H9 (cell line): ENCODE results near the gene AVEN. TPM values are rescaled to one million over a fixed set of nuclear protein-coding genes. Genes with fewer than 3 reads are reported as not detected.

Experiments
- DNase-seq: peaks from one replicate; pipeline ENCODE4 v3.0.0-alpha.2; 2017
- H2AFZ ChIP-seq: one replicate; pipeline ENCODE4 v1.6.1; 2013; ENCODE audit warnings: mild to moderate bottlenecking, low read length, control low read depth, moderate library complexity
- H2AK5ac ChIP-seq: 2 replicates; pipeline ENCODE4 v1.6.1; 2013; ENCODE audit warnings: low read length, control low read depth, mixed read lengths; ENCODE audit not compliant: insufficient read length
- H2BK120ac ChIP-seq: one replicate; pipeline ENCODE4 v1.6.1; 2013; ENCODE audit warnings: low read depth, mild to moderate bottlenecking, low read length, control low read depth, inconsistent platforms; ENCODE audit not compliant: poor library complexity, severe bottlenecking
- H2BK12ac ChIP-seq: 2 replicates; pipeline ENCODE4 v1.6.1; 2013; ENCODE audit warnings: low read length, control low read depth, mixed read lengths, low read depth; ENCODE audit not compliant: insufficient read length
- H2BK15ac ChIP-seq: 2 replicates; pipeline ENCODE4 v1.6.1; 2013; ENCODE audit warnings: low read depth, low read length, control low read depth
- H2BK20ac ChIP-seq: one replicate; pipeline ENCODE4 v1.6.1; 2013; ENCODE audit warnings: low read depth, mild to moderate bottlenecking, low read length, control low read depth, inconsistent platforms; ENCODE audit not compliant: poor library complexity, severe bottlenecking
- H2BK5ac ChIP-seq: 2 replicates; pipeline ENCODE4 v1.6.1; 2013; ENCODE audit warnings: low read length, control low read depth, mixed read lengths; ENCODE audit not compliant: insufficient read length
- H3K14ac ChIP-seq: 2 replicates; pipeline ENCODE4 v1.6.1; 2013; ENCODE audit warnings: low read length, control low read depth; ENCODE audit not compliant: insufficient read depth
- H3K18ac ChIP-seq: 2 replicates; pipeline ENCODE4 v1.6.1; 2013; ENCODE audit warnings: low read depth, mild to moderate bottlenecking, mixed read lengths, low read length, control low read depth; ENCODE audit not compliant: insufficient read length
- H3K23ac ChIP-seq: 2 replicates; pipeline ENCODE4 v1.6.1; 2013; ENCODE audit warnings: low read length, control low read depth, mixed read lengths, low read depth; ENCODE audit not compliant: insufficient read length
- H3K23me2 ChIP-seq: 2 replicates; pipeline ENCODE4 v1.6.1; 2013; ENCODE audit warnings: low read depth, mild to moderate bottlenecking, mixed read lengths, low read length, control low read depth; ENCODE audit not compliant: insufficient read length, poor library complexity, severe bottlenecking
- H3K27ac ChIP-seq: 2 replicates; pipeline ENCODE4 v1.5.1; 2013; ENCODE audit warnings: low read length, control low read depth, mixed read lengths, low read depth; ENCODE audit not compliant: insufficient read length
- H3K27me3 ChIP-seq: 2 replicates; pipeline ENCODE4 v1.6.1; 2013; ENCODE audit warnings: low read length, control low read depth, inconsistent platforms; ENCODE audit not compliant: insufficient read depth
- H3K4ac ChIP-seq: 2 replicates; pipeline ENCODE4 v1.6.1; 2013; ENCODE audit warnings: low read depth, mild to moderate bottlenecking, control low read depth, inconsistent platforms, low read length, moderate library complexity
- H3K4me1 ChIP-seq: 2 replicates; pipeline ENCODE4 v1.6.1; 2013; ENCODE audit warnings: low read length, control low read depth, inconsistent platforms; ENCODE audit not compliant: insufficient read depth
- H3K4me2 ChIP-seq: 2 replicates; pipeline ENCODE4 v1.6.1; 2013; ENCODE audit warnings: low read length, control low read depth, mixed read lengths; ENCODE audit not compliant: insufficient read length, insufficient read depth
- H3K56ac ChIP-seq: 2 replicates; pipeline ENCODE4 v1.6.1; 2013; ENCODE audit warnings: low read depth, mild to moderate bottlenecking, mixed read lengths, low read length, control low read depth; ENCODE audit not compliant: insufficient read length
- H3K79me1 ChIP-seq: 2 replicates; pipeline ENCODE4 v1.6.1; 2013; ENCODE audit warnings: low read depth, mild to moderate bottlenecking, moderate library complexity, low read length, control low read depth, inconsistent platforms; ENCODE audit not compliant: insufficient read depth, poor library complexity, severe bottlenecking
- H3K79me2 ChIP-seq: 2 replicates; pipeline ENCODE4 v1.6.1; 2013; ENCODE audit warnings: low read length, control low read depth, inconsistent platforms; ENCODE audit not compliant: insufficient read depth
- H3K9ac ChIP-seq: 2 replicates; pipeline ENCODE4 v1.6.1; 2013; ENCODE audit warnings: low read length, control low read depth, mixed read lengths; ENCODE audit not compliant: insufficient read length; ENCODE audit errors: extremely low read depth
- H3K9me3 ChIP-seq: one replicate; pipeline ENCODE4 v1.6.1; 2013; ENCODE audit warnings: low read depth, low read length, inconsistent platforms; ENCODE audit not compliant: control insufficient read depth
- H3T11ph ChIP-seq: one replicate; pipeline ENCODE4 v1.6.1; 2013; ENCODE audit warnings: mild to moderate bottlenecking, low read length, control low read depth, inconsistent platforms
- H4K20me1 ChIP-seq: one replicate; pipeline ENCODE4 v1.6.1; 2013; ENCODE audit not compliant: control insufficient read depth, insufficient read length, insufficient read depth
- H4K5ac ChIP-seq: 2 replicates; pipeline ENCODE4 v1.6.1; 2013; ENCODE audit warnings: low read depth, mild to moderate bottlenecking, mixed read lengths, low read length, control low read depth; ENCODE audit not compliant: insufficient read length
- H4K8ac ChIP-seq: replicated peaks from 2 replicates; pipeline ENCODE4 v1.6.1; 2013; ENCODE audit warnings: low read length, control low read depth, mixed read lengths, low read depth; ENCODE audit not compliant: insufficient read length
- H4K91ac ChIP-seq: 2 replicates; pipeline ENCODE4 v1.6.1; 2013; ENCODE audit warnings: low read depth, mild to moderate bottlenecking, moderate library complexity, mixed read lengths, low read length, control low read depth; ENCODE audit not compliant: insufficient read length
- H3K27ac Mint-ChIP-seq, 3 experiments: 2 replicates in 2 of 3; 3 replicates in 1 of 3; pipeline ENCODE4 v1.8.0; 2020 to 2021; ENCODE audit warnings: mixed read lengths in 3 of 3, mild to moderate bottlenecking in 1 of 3, moderate library complexity in 1 of 3
- H3K27me3 Mint-ChIP-seq: 2 replicates; pipeline ENCODE4 v1.8.0; 2021; ENCODE audit warnings: low read depth, mild to moderate bottlenecking, moderate library complexity, mixed read lengths
- H3K36me3 Mint-ChIP-seq, 3 experiments: 2 replicates in 2 of 3; 3 replicates in 1 of 3; pipeline ENCODE4 v1.8.0; 2020 to 2021; ENCODE audit warnings: low read depth in 3 of 3, mixed read lengths in 3 of 3; ENCODE audit not compliant: insufficient read depth in 1 of 3
- H3K4me1 Mint-ChIP-seq, 2 experiments: 2 replicates each; pipeline ENCODE4 v1.8.0; 2020; ENCODE audit warnings: mixed read lengths in 2 of 2
- H3K4me3 Mint-ChIP-seq, 2 experiments: 2 replicates in 1 of 2; 3 replicates in 1 of 2; pipeline ENCODE4 v1.8.0; 2020 to 2021; ENCODE audit warnings: mild to moderate bottlenecking in 2 of 2, mixed read lengths in 2 of 2, moderate library complexity in 1 of 2
- H3K9me3 Mint-ChIP-seq, 2 experiments: 2 replicates in 1 of 2; 3 replicates in 1 of 2; pipeline ENCODE4 v1.8.0; 2020; ENCODE audit warnings: mild to moderate bottlenecking in 2 of 2, mixed read lengths in 2 of 2, moderate library complexity in 1 of 2
- CTCF ChIP-seq: fragments of 200-600 bp; sonication (generic); conservative IDR thresholded peaks from 3 replicates; pipeline ENCODE4 v1.8.0; 2021; ENCODE audit warnings: antibody characterized with exemption, mild to moderate bottlenecking
- WGBS: extraction: QIAGEN DNeasy Blood & Tissue Kit; methylation state at CpG from one replicate; pipeline ENCODE4 v1.1.7; 2013; ENCODE audit warnings: missing lambda C conversion rate, low lambda C conversion rate, mixed read lengths; ENCODE audit not compliant: insufficient read length; ENCODE audit errors: extremely low coverage; 5-methylcytosine and 5-hydroxymethylcytosine counted together
- total RNA-seq: library from RNA; stranded (reverse); gene quantifications from 2 replicates; pipeline ENCODE4 v1.2.1, GENCODE V29; 2021

AVEN gene
- total RNA-seq, 1 experiment from 2014 or later, result 16.1 TPM

GRCh38 chr15:33826201-33826600 is 212.8 kb downstream of the AVEN start:
- Histone ChIP-seq H2AK5ac (no peak overlapping the region), H3K23me2 (no peaks in the 10 kb centered on the region), H3K56ac (no peak overlapping the region), H3K27me3 (no peaks in the 10 kb centered on the region), H3K79me1 (no peaks in the 10 kb centered on the region), H3K9ac (no peak overlapping the region), H2BK20ac (no peak overlapping the region), H3K79me2 (no peaks in the 10 kb centered on the region), H3K9me3 (no peaks in the 10 kb centered on the region), H2AFZ (no peak overlapping the region), H4K8ac (no peak overlapping the region), H3K18ac (no peak overlapping the region), H3K4me2 (no peak overlapping the region), H3K4ac (no peak overlapping the region), H3K27ac (no peak overlapping the region), H2BK120ac (no peak overlapping the region), H2BK5ac (no peak overlapping the region), H2BK12ac (no peak overlapping the region), H4K91ac (no peak overlapping the region), H4K5ac (no peak overlapping the region), H2BK15ac (no peak overlapping the region), H4K20me1 (no peaks in the 10 kb centered on the region), H3K23ac (no peak overlapping the region), H3K14ac (no peak overlapping the region), H3T11ph (no peak overlapping the region), H3K4me1 (no peaks in the 10 kb centered on the region)
- Mint-ChIP-seq H3K9me3 (peaks cover 3 to 5% of the 10 kb centered on the region in 2 experiments; a peak in 3 of 5 replicates), H3K27ac (no peak overlapping the region; a peak in 1 of 7 replicates), H3K27me3 (no peaks in the 10 kb centered on the region), H3K4me3 (no peak overlapping the region), H3K4me1 (peaks cover 3 to 6% of the 10 kb centered on the region in 2 experiments; a peak in 3 of 4 replicates), H3K36me3 (peaks cover 0 to 2% (median 0%) of the 10 kb centered on the region in 3 experiments; a peak in 2 of 7 replicates)
- no peak for TF ChIP-seq CTCF
- no peak for DNase-seq
- no CpG with 5 or more reads among the region's 4 CpGs for WGBS
